Measurements from ENCODE around the gene DPP4. TPM values are rescaled to one million over a fixed set of nuclear protein-coding genes. Genes with fewer than 3 reads are reported as not detected.

The DPP4 gene
- total and polyA plus RNA-seq, 2 of the 13 experiments (the other 11 are each of a cell fraction or from before 2014, with no cell fraction given), result 39.4 to 109 TPM

DNA sequence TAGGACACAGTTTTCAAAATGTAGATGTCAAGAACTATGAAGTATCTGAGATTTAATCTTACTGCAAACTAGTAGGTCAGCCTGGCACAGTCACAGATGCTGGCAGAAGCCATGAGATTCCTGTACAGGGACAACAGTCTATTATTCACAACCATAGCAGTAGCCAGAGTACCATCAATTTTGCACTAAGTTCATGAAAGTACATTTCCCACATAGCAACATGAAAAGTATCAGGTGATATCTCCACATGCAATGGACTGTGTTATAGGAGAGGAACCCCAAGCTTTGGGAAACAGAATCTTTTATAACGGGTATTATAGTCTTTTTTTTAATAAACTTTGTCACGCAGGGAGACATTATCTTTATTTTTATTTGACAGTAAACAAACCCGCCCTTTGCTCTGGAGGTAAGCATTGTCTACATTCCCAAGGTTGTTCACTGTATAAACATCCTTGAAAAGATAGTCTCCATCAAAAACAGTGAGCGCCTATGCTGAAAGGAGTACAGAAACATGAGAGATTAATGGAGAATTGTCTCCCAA is 33.4 kb upstream of the DPP4 start (continued):
- no peak for TF ChIP-seq RARG (CRISPR knock-in tag; IDR thresholded peaks at IDR 0.05; ENCODE audit: low read depth)
- no peak for TF ChIP-seq ZNF777 (CRISPR knock-in tag; IDR thresholded peaks at IDR 0.05)
- TF ChIP-seq, protein P1, sequence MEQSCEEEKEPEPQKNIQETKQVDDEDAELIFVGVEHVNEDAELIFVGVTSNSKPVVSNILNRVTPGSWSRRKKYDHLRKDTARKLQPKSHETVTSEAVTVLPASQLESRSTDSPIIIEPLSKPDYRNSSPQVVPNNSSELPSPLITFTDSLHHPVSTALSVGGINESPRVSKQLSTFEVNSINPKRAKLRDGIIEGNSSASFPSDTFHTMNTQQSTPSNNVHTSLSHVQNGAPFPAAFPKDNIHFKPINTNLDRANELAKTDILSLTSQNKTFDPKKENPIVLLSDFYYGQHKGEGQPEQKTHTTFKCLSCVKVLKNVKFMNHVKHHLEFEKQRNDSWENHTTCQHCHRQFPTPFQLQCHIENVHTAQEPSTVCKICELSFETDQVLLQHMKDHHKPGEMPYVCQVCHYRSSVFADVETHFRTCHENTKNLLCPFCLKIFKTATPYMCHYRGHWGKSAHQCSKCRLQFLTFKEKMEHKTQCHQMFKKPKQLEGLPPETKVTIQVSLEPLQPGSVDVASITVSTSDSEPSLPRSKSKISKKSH (CRISPR knock-in tag; IDR thresholded peaks at IDR 0.05; ENCODE audit: borderline replicate concordance), result no peak
- TF ChIP-seq ZNF552 (CRISPR knock-in tag; IDR thresholded peaks at IDR 0.05; ENCODE audit: borderline replicate concordance), result no peak
- 0 out of 2 replicates have a peak, but pooled peaks have one; percentile 36 for TF ChIP-seq YEATS4 (CRISPR knock-in tag; IDR thresholded peaks at IDR 0.05; ENCODE audit: borderline replicate concordance)
- no peak for TF ChIP-seq MAFK (conservative IDR thresholded peaks at IDR 0.05 in 1 of 2, IDR thresholded peaks at IDR 0.05 in 1 of 2; ENCODE audit: low read length in 2 of 2)
- TF ChIP-seq, protein P2, sequence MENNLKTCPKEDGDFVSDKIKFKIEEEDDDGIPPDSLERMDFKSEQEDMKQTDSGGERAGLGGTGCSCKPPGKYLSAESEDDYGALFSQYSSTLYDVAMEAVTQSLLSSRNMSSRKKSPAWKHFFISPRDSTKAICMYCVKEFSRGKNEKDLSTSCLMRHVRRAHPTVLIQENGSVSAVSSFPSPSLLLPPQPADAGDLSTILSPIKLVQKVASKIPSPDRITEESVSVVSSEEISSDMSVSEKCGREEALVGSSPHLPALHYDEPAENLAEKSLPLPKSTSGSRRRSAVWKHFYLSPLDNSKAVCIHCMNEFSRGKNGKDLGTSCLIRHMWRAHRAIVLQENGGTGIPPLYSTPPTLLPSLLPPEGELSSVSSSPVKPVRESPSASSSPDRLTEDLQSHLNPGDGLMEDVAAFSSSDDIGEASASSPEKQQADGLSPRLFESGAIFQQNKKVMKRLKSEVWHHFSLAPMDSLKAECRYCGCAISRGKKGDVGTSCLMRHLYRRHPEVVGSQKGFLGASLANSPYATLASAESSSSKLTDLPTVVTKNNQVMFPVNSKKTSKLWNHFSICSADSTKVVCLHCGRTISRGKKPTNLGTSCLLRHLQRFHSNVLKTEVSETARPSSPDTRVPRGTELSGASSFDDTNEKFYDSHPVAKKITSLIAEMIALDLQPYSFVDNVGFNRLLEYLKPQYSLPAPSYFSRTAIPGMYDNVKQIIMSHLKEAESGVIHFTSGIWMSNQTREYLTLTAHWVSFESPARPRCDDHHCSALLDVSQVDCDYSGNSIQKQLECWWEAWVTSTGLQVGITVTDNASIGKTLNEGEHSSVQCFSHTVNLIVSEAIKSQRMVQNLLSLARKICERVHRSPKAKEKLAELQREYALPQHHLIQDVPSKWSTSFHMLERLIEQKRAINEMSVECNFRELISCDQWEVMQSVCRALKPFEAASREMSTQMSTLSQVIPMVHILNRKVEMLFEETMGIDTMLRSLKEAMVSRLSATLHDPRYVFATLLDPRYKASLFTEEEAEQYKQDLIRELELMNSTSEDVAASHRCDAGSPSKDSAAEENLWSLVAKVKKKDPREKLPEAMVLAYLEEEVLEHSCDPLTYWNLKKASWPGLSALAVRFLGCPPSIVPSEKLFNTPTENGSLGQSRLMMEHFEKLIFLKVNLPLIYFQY (CRISPR knock-in tag; IDR thresholded peaks at IDR 0.05; ENCODE audit: borderline replicate concordance), result no peak
- TF ChIP-seq ZMAT3 (CRISPR knock-in tag; conservative IDR thresholded peaks at IDR 0.05), result no peak
- no peak for TF ChIP-seq BORCS8-MEF2B (CRISPR knock-in tag; IDR thresholded peaks at IDR 0.05)
- TF ChIP-seq, protein P3, sequence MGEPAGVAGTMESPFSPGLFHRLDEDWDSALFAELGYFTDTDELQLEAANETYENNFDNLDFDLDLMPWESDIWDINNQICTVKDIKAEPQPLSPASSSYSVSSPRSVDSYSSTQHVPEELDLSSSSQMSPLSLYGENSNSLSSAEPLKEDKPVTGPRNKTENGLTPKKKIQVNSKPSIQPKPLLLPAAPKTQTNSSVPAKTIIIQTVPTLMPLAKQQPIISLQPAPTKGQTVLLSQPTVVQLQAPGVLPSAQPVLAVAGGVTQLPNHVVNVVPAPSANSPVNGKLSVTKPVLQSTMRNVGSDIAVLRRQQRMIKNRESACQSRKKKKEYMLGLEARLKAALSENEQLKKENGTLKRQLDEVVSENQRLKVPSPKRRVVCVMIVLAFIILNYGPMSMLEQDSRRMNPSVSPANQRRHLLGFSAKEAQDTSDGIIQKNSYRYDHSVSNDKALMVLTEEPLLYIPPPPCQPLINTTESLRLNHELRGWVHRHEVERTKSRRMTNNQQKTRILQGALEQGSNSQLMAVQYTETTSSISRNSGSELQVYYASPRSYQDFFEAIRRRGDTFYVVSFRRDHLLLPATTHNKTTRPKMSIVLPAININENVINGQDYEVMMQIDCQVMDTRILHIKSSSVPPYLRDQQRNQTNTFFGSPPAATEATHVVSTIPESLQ (CRISPR knock-in tag; conservative IDR thresholded peaks at IDR 0.05), result no peak
- no peak for TF ChIP-seq SAFB2 (CRISPR knock-in tag; IDR thresholded peaks at IDR 0.05; ENCODE audit: borderline replicate concordance, low read depth)
- TF ChIP-seq, protein P4, sequence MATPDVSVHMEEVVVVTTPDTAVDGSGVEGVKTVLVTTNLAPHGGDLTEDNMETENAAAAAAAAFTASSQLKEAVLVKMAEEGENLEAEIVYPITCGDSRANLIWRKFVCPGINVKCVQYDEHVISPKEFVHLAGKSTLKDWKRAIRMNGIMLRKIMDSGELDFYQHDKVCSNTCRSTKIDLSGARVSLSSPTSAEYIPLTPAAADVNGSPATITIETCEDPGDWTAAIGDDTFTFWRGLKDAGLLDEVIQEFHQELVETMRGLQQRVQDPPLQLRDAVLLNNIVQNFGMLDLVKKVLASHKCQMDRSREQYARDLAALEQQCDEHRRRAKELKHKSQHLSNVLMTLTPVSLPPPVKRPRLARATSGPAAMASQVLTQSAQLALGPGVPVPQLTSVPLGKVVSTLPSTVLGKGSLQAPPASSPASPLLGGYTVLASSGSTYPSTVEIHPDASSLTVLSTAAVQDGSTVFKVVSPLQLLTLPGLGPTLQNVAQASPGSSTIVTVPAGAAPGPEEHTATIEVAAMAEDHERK (CRISPR knock-in tag; IDR thresholded peaks at IDR 0.05; ENCODE audit: low read depth), result no peak
- no peak for TF ChIP-seq TAF15 (IDR thresholded peaks at IDR 0.05; ENCODE audit: low read depth, low read length, poor library complexity, severe bottlenecking)
- TF ChIP-seq HOXA9 (CRISPR knock-in tag; IDR thresholded peaks at IDR 0.05; ENCODE audit: borderline replicate concordance), result no peak
- no peak for TF ChIP-seq PTBP1 (IDR thresholded peaks at IDR 0.05; ENCODE audit: low read depth, low read length, poor library complexity, severe bottlenecking)
